Stimulated activated naive CD8-positive, alpha-beta T cell treated with anti-CD3 and anti-CD28 coated beads, Interleukin-15, Interleukin-2, amounts not matched to agents 100 ng/mL and 50 ng/mL, for 24 hours (primary cell): ENCODE data around the gene LORICRIN.

ENCODE experiments used
- H3K27ac Mint-ChIP-seq: one replicate; pipeline ENCODE4 v1.8.0; 2021; ENCODE audit warnings: mild to moderate bottlenecking, mixed read lengths
- H3K27me3 Mint-ChIP-seq: one replicate; pipeline ENCODE4 v1.8.0; 2021; ENCODE audit warnings: mixed read lengths
- H3K36me3 Mint-ChIP-seq: one replicate; pipeline ENCODE4 v1.8.0; 2021; ENCODE audit warnings: low read depth, mixed read lengths
- H3K4me1 Mint-ChIP-seq: one replicate; pipeline ENCODE4 v1.8.0; 2021; ENCODE audit warnings: low read depth, mixed read lengths
- H3K4me3 Mint-ChIP-seq: one replicate; pipeline ENCODE4 v1.8.0; 2021; ENCODE audit warnings: mild to moderate bottlenecking, mixed read lengths
- H3K9me3 Mint-ChIP-seq: one replicate; pipeline ENCODE4 v1.8.0; 2021; ENCODE audit warnings: mixed read lengths

The LORICRIN gene

GRCh38 chr1:153307221-153307600 is 47.7 kb downstream of the LORICRIN start:
- H3K4me1 Mint-ChIP-seq = no peaks in the 10 kb centered on the region
- no peaks in the 10 kb centered on the region for H3K9me3 Mint-ChIP-seq
- no peak overlapping the region for H3K4me3 Mint-ChIP-seq
- no peaks in the 10 kb centered on the region for H3K36me3 Mint-ChIP-seq
- H3K27me3 Mint-ChIP-seq = peaks cover 9% of the 10 kb centered on the region
- H3K27ac Mint-ChIP-seq = no peak overlapping the region

- Mint-ChIP-seq H3K4me3 (no peak overlapping the region), H3K36me3 (no peaks in the 10 kb centered on the region), H3K27ac (no peak overlapping the region), H3K4me1 (no peaks in the 10 kb centered on the region), H3K9me3 (no peaks in the 10 kb centered on the region), H3K27me3 (peaks cover 9% of the 10 kb centered on the region)
These were observed 49.1 kb downstream of the LORICRIN start for GRCh38 chr1:153308540-153308939.

GRCh38 chr1:153309441-153309840 is 50.0 kb downstream of the LORICRIN start:
- no peaks in the 10 kb centered on the region for H3K4me1 Mint-ChIP-seq
- H3K4me3 Mint-ChIP-seq = no peak overlapping the region
- no peaks in the 10 kb centered on the region for H3K9me3 Mint-ChIP-seq
- no peaks in the 10 kb centered on the region for H3K36me3 Mint-ChIP-seq
- no peak overlapping the region for H3K27ac Mint-ChIP-seq
- peaks cover 8% of the 10 kb centered on the region for H3K27me3 Mint-ChIP-seq

GRCh38 chr1:153310526-153310925 is 51.0 kb downstream of the LORICRIN start:
- Mint-ChIP-seq H3K27me3 (peaks cover 7% of the 10 kb centered on the region), H3K27ac (no peak overlapping the region), H3K9me3 (peaks cover 3% of the 10 kb centered on the region), H3K36me3 (no peaks in the 10 kb centered on the region), H3K4me1 (no peaks in the 10 kb centered on the region), H3K4me3 (no peak overlapping the region)
